Type B pancreatic cell (in vitro differentiated cells): Measurements from ENCODE around the gene LRRC74B. TPM values are rescaled to one million over a fixed set of nuclear protein-coding genes. Genes with fewer than 3 reads are reported as not detected.

Source experiments
- DNase-seq: peaks from one replicate; pipeline ENCODE4 v3.0.0; 2021; ENCODE audit warnings: mixed read lengths; ENCODE audit not compliant: unreplicated experiment; ENCODE audit errors: extremely low spot score
- H3K27ac Mint-ChIP-seq: 2 replicates; pipeline ENCODE4 v1.8.0; 2021; ENCODE audit warnings: mild to moderate bottlenecking, mixed read lengths
- H3K27me3 Mint-ChIP-seq: 2 replicates; pipeline ENCODE4 v1.8.0; 2021; ENCODE audit warnings: mixed read lengths
- H3K36me3 Mint-ChIP-seq: 2 replicates; pipeline ENCODE4 v1.8.0; 2021; ENCODE audit warnings: mixed read lengths
- H3K4me1 Mint-ChIP-seq: one replicate; pipeline ENCODE4 v1.8.0; 2021; ENCODE audit warnings: mixed read lengths; ENCODE audit not compliant: unreplicated experiment
- H3K4me3 Mint-ChIP-seq: 2 replicates; pipeline ENCODE4 v1.8.0; 2021; ENCODE audit warnings: mild to moderate bottlenecking, mixed read lengths
- H3K9me3 Mint-ChIP-seq: 2 replicates; pipeline ENCODE4 v1.8.0; 2021; ENCODE audit warnings: mixed read lengths
- CTCF ChIP-seq: fragments of 200-600 bp; sonication (generic); conservative IDR thresholded peaks from 2 replicates; pipeline ENCODE4 v1.5.0; 2021; ENCODE audit warnings: antibody characterized with exemption, mild to moderate bottlenecking
- total RNA-seq: library from RNA; stranded (reverse); gene quantifications from 2 replicates; pipeline ENCODE4 v1.2.1, GENCODE V29; 2021; ENCODE audit warnings: low replicate concordance

LRRC74B gene
- total RNA-seq, 1 donor from 2014 or later = 0.65 TPM

- no peaks in the 10 kb centered on the region for H3K36me3 Mint-ChIP-seq
- no peak overlapping the region for H3K27ac Mint-ChIP-seq
- no peaks in the 10 kb centered on the region for H3K9me3 Mint-ChIP-seq
- no peaks in the 10 kb centered on the region for H3K4me1 Mint-ChIP-seq
- no peaks in the 10 kb centered on the region for H3K27me3 Mint-ChIP-seq
- DNase-seq = no peak
- no peak overlapping the region for H3K4me3 Mint-ChIP-seq
- no peak for TF ChIP-seq CTCF
Measured at GRCh38 chr22:21077884-21078508, 32.2 kb downstream of the LRRC74B start.

- no peak for TF ChIP-seq CTCF
- no peak overlapping the region for H3K27ac Mint-ChIP-seq
- DNase-seq = no peak
- no peaks in the 10 kb centered on the region for H3K4me1 Mint-ChIP-seq
- no peaks in the 10 kb centered on the region for H3K9me3 Mint-ChIP-seq
- H3K4me3 Mint-ChIP-seq = no peak overlapping the region
- H3K36me3 Mint-ChIP-seq = no peaks in the 10 kb centered on the region
- H3K27me3 Mint-ChIP-seq = no peaks in the 10 kb centered on the region
Measured at GRCh38 chr22:21078916-21079315, 33.2 kb downstream of the LRRC74B start.

- Mint-ChIP-seq H3K36me3 (no peaks in the 10 kb centered on the region), H3K27ac (no peak overlapping the region), H3K4me1 (no peaks in the 10 kb centered on the region), H3K9me3 (no peaks in the 10 kb centered on the region), H3K27me3 (no peaks in the 10 kb centered on the region), H3K4me3 (no peak overlapping the region)
- TF ChIP-seq CTCF = no peak
- no peak for DNase-seq
Measured at GRCh38 chr22:21079493-21079892, 33.7 kb downstream of the LRRC74B start.

- Mint-ChIP-seq H3K4me1 (no peaks in the 10 kb centered on the region), H3K36me3 (no peaks in the 10 kb centered on the region), H3K9me3 (no peaks in the 10 kb centered on the region), H3K27me3 (no peaks in the 10 kb centered on the region), H3K27ac (no peak overlapping the region), H3K4me3 (no peak overlapping the region)
- no peak for TF ChIP-seq CTCF
- DNase-seq = no peak
Measured at GRCh38 chr22:21080435-21081137, 34.8 kb downstream of the LRRC74B start.

GRCh38 chr22:21082248-21082647 is 36.5 kb downstream of the LRRC74B start:
- H3K4me1 Mint-ChIP-seq = no peaks in the 10 kb centered on the region
- DNase-seq = no peak

More at GRCh38 chr22:21082248-21082647, 36.5 kb downstream of the LRRC74B start:
- Mint-ChIP-seq H3K27me3 (no peaks in the 10 kb centered on the region), H3K27ac (no peak overlapping the region), H3K4me3 (no peak overlapping the region), H3K9me3 (no peaks in the 10 kb centered on the region), H3K36me3 (no peaks in the 10 kb centered on the region)
- no peak for TF ChIP-seq CTCF
